A549 treated with AZD2906 at 1 μM for 4 hours (cell line): Measurements from ENCODE around the gene GJC1. TPM values are rescaled to one million over a fixed set of nuclear protein-coding genes. Genes with fewer than 3 reads are reported as not detected.

Experiments used
- total RNA-seq: library from RNA; stranded (reverse); fragments of 200-300 nt; extraction: Qiagen RNA extraction; gene quantifications from 5 replicates; pipeline ENCODE4 v1.2.3, GENCODE V29; 2022

Gene GJC1
- total RNA-seq = 23.1 to 30.1 TPM (median 26.1 TPM) in 5 replicates

DNA sequence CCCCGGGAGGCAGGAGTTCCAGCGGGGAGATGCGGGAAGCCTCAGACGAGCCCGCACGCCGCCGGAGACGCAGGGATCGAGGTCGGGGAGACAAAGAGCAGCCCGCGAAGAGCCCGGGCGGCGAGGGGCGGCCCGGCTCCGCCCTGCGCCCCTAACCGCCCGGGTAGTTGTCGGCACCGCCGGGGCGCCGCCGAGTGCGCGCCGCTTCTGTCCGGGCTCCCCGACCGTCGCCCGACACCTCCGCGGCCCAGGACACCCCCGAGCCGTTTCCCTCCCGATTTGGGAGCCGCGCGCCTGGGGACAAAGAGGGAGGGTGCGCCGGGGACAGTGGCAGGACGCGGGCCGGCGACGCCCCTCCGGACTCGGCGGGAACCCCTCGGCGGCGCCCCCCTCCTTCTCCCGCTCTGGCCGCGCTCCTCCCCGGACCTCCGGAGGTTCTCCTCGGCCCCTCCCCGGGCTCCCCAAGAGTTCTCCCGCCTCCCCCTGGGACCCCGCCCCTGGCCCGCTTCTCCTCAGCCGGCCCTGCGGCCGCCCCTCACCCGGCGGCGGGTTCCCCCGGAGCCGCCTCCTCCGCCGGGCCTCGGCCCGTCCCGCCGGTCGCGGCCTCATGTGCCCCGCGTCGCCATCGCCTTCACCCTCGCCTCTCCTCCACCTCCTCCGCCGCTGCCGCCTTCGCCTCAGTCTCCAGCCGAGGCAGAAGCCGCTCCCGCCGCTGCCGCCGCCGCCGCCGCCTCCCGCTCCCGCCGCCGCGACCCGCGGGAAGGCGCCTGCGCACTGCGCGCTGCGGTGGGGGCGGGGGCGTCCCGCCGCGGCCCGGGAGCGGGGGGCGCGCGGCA is at the start of gene GJC1:
Gene GJC1 (minus strand): TSS at position 765 of the 836 bp plus-strand sequence. CDS start 24,470 bp downstream, outside the sequence.

DNA sequence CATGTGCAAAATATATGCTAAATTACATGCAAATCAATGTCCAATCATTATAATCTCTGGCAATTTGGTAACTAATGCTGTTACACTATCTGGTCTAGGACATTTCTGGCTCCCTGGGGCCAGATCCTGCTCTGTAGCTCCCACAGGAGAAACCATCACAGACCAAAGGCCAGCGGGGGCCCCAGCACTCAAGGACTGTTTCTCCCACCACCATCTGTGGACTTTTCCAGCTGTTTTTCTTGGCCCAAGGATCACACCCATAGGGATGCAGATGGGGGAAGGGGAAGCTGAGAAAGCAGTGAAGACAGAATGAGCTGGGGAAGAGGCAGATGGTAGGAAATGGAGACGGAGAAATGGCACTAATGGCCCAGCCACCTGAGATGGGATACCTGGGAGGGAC is 17.5 kb upstream of the GJC1 start, which contains the start of gene HIGD1B:
Gene HIGD1B (plus strand): TSS at position 298 of the 400 bp plus-strand sequence. CDS start 270 bp downstream, outside the sequence.

DNA sequence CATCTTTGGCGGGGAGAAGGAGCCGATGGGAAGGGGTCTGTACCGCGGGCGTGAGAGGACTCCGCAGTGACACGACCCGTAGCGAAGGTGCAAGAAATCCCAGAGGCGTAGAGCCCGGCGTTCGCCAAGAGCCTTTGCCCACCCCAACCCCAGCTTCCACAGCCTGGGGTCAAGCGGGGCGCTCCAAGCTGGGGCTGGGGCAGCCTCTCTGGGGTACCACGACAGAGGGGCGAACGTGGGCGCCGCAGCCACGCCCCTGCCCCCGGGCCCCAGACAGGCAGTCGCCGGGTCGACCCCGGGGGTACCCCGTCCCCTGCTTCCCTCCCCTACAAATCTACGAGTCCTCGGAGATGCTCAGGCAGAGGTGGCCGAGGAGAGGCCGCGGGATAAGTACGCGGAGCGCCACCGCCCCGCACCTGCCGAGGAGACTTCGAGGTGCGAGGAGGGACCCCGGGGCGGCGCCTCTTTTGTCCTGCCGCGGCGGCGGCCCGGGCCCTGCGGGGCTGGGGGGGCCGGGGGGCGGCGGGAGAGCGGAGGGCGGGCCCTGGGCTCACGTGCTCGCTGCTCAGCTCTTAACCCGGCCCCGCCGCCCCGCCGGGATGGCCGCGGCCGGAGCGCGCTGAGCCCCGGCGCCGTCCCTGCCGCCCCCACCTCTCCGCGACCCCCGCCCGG is 71.5 kb downstream of the GJC1 start, which contains the start of gene ADAM11:
Gene ADAM11 (plus strand): TSS at position 575 of the 672 bp plus-strand sequence. CDS start 212 bp downstream, outside the sequence.

Other genes starting within 250 kb of the GJC1 start
- gene MEIOC, start 173.8 kb downstream of the GJC1 start, total RNA-seq = 1.5 to 3.3 TPM (median 2.5 TPM) in 5 replicates
- 23.5 to 38.0 TPM (median 26.7 TPM) in 5 replicates for gene CCDC43, start 140.5 kb downstream of the GJC1 start, total RNA-seq
- 22.2 to 25.4 TPM (median 23.0 TPM) in 5 replicates for gene DBF4B, start 121.6 kb downstream of the GJC1 start, total RNA-seq
- 1.8 to 2.6 TPM (median 1.9 TPM) in 5 replicates for gene ADAM11, start 71.3 kb downstream of the GJC1 start, total RNA-seq
- not detected in 5 replicates for gene HIGD1B, start 17.6 kb upstream of the GJC1 start, total RNA-seq
- gene EFTUD2, start 69.2 kb upstream of the GJC1 start, total RNA-seq = 127 to 175 TPM (median 138 TPM) in 5 replicates
- gene GFAP, start 85.2 kb upstream of the GJC1 start, total RNA-seq = 0.36 to 0.66 TPM (median 0.57 TPM) in 5 replicates
- gene KIF18B, start 117.5 kb upstream of the GJC1 start, total RNA-seq = 30.5 to 38.1 TPM (median 36.8 TPM) in 5 replicates
- 15.1 to 35.0 TPM (median 30.3 TPM) in 5 replicates for gene C1QL1, start 138.0 kb upstream of the GJC1 start, total RNA-seq
- 16.2 to 19.9 TPM (median 16.7 TPM) in 5 replicates for gene DCAKD, start 221.3 kb upstream of the GJC1 start, total RNA-seq
- 147 to 397 TPM (median 154 TPM) in 5 replicates for gene NMT1, start 231.0 kb upstream of the GJC1 start, total RNA-seq